Natural killer cell (primary cell): ENCODE measurements around the gene TSGA10. TPM values are rescaled to one million over a fixed set of nuclear protein-coding genes. Genes with fewer than 3 reads are reported as not detected.

Experiments
- ATAC-seq, 3 donors: fragments of 150-1000 bp in 2 of 3; fragments of 200-7000 bp in 1 of 3; cut with Tn5 transposase; 1 replicate in 1 of 3; 2 replicates in 2 of 3; pipeline ENCODE4 v1.10.0; 2021; ENCODE audit warnings: mild to moderate bottlenecking in 2 of 3, moderate library complexity in 2 of 3
- DNase-seq, 2 donors: peaks; one replicate each; pipeline versions ENCODE4 v3.0.0 to v3.0.0-alpha.2; 2013 to 2021; ENCODE audit warnings: mixed read lengths in 1 of 2
- H3K27ac ChIP-seq: one replicate; pipeline ENCODE4 v1.5.1; 2013; ENCODE audit warnings: mild to moderate bottlenecking, low read length
- H3K27me3 ChIP-seq: one replicate; pipeline ENCODE4 v1.6.1; 2013; ENCODE audit warnings: low read length; ENCODE audit not compliant: control insufficient read depth, insufficient read depth
- H3K36me3 ChIP-seq: one replicate; pipeline ENCODE4 v1.6.1; 2013; ENCODE audit warnings: low read length; ENCODE audit not compliant: control insufficient read depth, insufficient read depth
- H3K4me1 ChIP-seq: one replicate; pipeline ENCODE4 v1.6.1; 2013; ENCODE audit warnings: low read length; ENCODE audit not compliant: control insufficient read depth, insufficient read depth
- H3K4me3 ChIP-seq: one replicate; pipeline ENCODE4 v1.5.1; 2013; ENCODE audit warnings: low read length
- H3K9me3 ChIP-seq: one replicate; pipeline ENCODE4 v1.6.1; 2013; ENCODE audit warnings: low read length; ENCODE audit not compliant: control insufficient read depth, insufficient read depth
- H3K27ac Mint-ChIP-seq, 2 donors: one replicate each; pipeline ENCODE4 v1.8.0; 2022; ENCODE audit warnings: mild to moderate bottlenecking in 2 of 2, mixed read lengths in 2 of 2, moderate library complexity in 1 of 2
- H3K27me3 Mint-ChIP-seq, 2 donors: one replicate each; pipeline ENCODE4 v1.8.0; 2022; ENCODE audit warnings: low read depth in 2 of 2, mixed read lengths in 2 of 2
- H3K36me3 Mint-ChIP-seq: one replicate; pipeline ENCODE4 v1.8.0; 2022; ENCODE audit warnings: mixed read lengths
- H3K4me1 Mint-ChIP-seq, 2 donors: one replicate each; pipeline ENCODE4 v1.8.0; 2022; ENCODE audit warnings: mixed read lengths in 2 of 2
- H3K4me3 Mint-ChIP-seq: one replicate; pipeline ENCODE4 v1.8.0; 2022; ENCODE audit warnings: mild to moderate bottlenecking, moderate library complexity, mixed read lengths
- H3K9me3 Mint-ChIP-seq, 2 donors: one replicate each; pipeline ENCODE4 v1.8.0; 2022; ENCODE audit warnings: mixed read lengths in 2 of 2
- WGBS: methylation state at CpG from one replicate; pipeline ENCODE4 v1.1.7; 2013; ENCODE audit warnings: missing lambda C conversion rate; ENCODE audit not compliant: insufficient coverage; 5-methylcytosine and 5-hydroxymethylcytosine counted together
- intact Hi-C: fragments of 100-400 bp; cut with micrococcal nuclease; formaldehyde crosslinking; loops from one replicate; pipeline ENCODE4 v1.14.2; 2022
- total RNA-seq, 4 donors: library from RNA; stranded (reverse); fragments of 120-200 nt in 1 of 4; gene quantifications; one replicate each; pipeline versions ENCODE4 v1.2.3 to v1.2.4, GENCODE V29; 2013 to 2022
- TF ChIP-seq, protein P1 (sequence below): fragments of 200-600 bp; IDR thresholded peaks from one replicate; pipeline ENCODE4 v1.8.0; 2022; ENCODE audit warnings: antibody characterized with exemption

Gene TSGA10
- total RNA-seq, 3 donors from 2014 or later (not counting 1 experiment from before 2014, with no cell fraction given), result 8.4 to 16.0 (median 11.5) TPM

- Mint-ChIP-seq H3K27me3 (no peaks in the 10 kb centered on the region), H3K4me1 (peaks cover 0 to 40% of the 10 kb centered on the region in 2 donors), H3K4me3 (no peak overlapping the region), H3K27ac (no peak overlapping the region), H3K9me3 (no peaks in the 10 kb centered on the region), H3K36me3 (no peaks in the 10 kb centered on the region)
- peak overlapping the region; percentile 92 for H3K27ac ChIP-seq
- peaks cover 5% of the 10 kb centered on the region for H3K36me3 ChIP-seq
- 45% methylated on average over 12 of the region's 12 CpGs for WGBS
- no peaks in the 10 kb centered on the region for H3K9me3 ChIP-seq
- H3K4me1 ChIP-seq, result peaks cover 15% of the 10 kb centered on the region
- DNase-seq (no peak), ATAC-seq (no peak)
- TF ChIP-seq, protein P1, sequence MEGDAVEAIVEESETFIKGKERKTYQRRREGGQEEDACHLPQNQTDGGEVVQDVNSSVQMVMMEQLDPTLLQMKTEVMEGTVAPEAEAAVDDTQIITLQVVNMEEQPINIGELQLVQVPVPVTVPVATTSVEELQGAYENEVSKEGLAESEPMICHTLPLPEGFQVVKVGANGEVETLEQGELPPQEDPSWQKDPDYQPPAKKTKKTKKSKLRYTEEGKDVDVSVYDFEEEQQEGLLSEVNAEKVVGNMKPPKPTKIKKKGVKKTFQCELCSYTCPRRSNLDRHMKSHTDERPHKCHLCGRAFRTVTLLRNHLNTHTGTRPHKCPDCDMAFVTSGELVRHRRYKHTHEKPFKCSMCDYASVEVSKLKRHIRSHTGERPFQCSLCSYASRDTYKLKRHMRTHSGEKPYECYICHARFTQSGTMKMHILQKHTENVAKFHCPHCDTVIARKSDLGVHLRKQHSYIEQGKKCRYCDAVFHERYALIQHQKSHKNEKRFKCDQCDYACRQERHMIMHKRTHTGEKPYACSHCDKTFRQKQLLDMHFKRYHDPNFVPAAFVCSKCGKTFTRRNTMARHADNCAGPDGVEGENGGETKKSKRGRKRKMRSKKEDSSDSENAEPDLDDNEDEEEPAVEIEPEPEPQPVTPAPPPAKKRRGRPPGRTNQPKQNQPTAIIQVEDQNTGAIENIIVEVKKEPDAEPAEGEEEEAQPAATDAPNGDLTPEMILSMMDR, result no peak
- peak overlapping the region; percentile 85 for H3K4me3 ChIP-seq
- no peaks in the 10 kb centered on the region for H3K27me3 ChIP-seq
- intact Hi-C loops, result loop anchor here (1.0 to 2.0 kb wide), 3 partner anchors 13 to 183 kb away; partner anchors contain the start of genes C2orf15, EIF5B, MITD1 and MRPL30
Observed at GRCh38 chr2:99153921-99154604, 679 bp downstream of the TSGA10 start.

GRCh38 chr2:99152199-99152895 lies 2.4 kb downstream of the TSGA10 start:
- peaks cover 15% of the 10 kb centered on the region for H3K4me1 ChIP-seq
- H3K4me3 ChIP-seq, result no peak overlapping the region
- WGBS, result 89% methylated on average over 7 of the region's 7 CpGs
- Mint-ChIP-seq H3K4me3 (no peak overlapping the region), H3K27me3 (no peaks in the 10 kb centered on the region), H3K36me3 (no peaks in the 10 kb centered on the region), H3K27ac (no peak overlapping the region), H3K9me3 (no peaks in the 10 kb centered on the region), H3K4me1 (peaks cover 0 to 35% of the 10 kb centered on the region in 2 donors)
- no peak overlapping the region for H3K27ac ChIP-seq
- peaks cover 2% of the 10 kb centered on the region for H3K36me3 ChIP-seq
- no peaks in the 10 kb centered on the region for H3K9me3 ChIP-seq
- TF ChIP-seq, protein P1, result no peak
- intact Hi-C loops, result no loop called here
- no peak for ATAC-seq
- H3K27me3 ChIP-seq, result no peaks in the 10 kb centered on the region
- DNase-seq, result no peak

GRCh38 chr2:99150706-99151105 lies 4.0 kb downstream of the TSGA10 start:
- no peak overlapping the region for H3K4me3 ChIP-seq
- ATAC-seq, result no peak
- H3K27me3 ChIP-seq, result no peaks in the 10 kb centered on the region
- TF ChIP-seq, protein P1, result no peak
- H3K36me3 ChIP-seq, result no peaks in the 10 kb centered on the region
- H3K4me1 ChIP-seq, result peaks cover 11% of the 10 kb centered on the region
- WGBS, result 100% methylated on average over 1 of the region's 1 CpG
- Mint-ChIP-seq H3K27me3 (no peaks in the 10 kb centered on the region), H3K9me3 (no peaks in the 10 kb centered on the region), H3K27ac (no peak overlapping the region), H3K36me3 (no peaks in the 10 kb centered on the region), H3K4me1 (peaks cover 0 to 20% of the 10 kb centered on the region in 2 donors), H3K4me3 (no peak overlapping the region)
- no peak overlapping the region for H3K27ac ChIP-seq
- intact Hi-C loops, result no loop called here
- DNase-seq, result no peak
- H3K9me3 ChIP-seq, result no peaks in the 10 kb centered on the region
